ENCODE results near the gene SSC5D.

GRCh38 chr19:55461974-55462626 lies 26.1 kb upstream of the SSC5D start:
- TF ChIP-seq, protein P1, sequence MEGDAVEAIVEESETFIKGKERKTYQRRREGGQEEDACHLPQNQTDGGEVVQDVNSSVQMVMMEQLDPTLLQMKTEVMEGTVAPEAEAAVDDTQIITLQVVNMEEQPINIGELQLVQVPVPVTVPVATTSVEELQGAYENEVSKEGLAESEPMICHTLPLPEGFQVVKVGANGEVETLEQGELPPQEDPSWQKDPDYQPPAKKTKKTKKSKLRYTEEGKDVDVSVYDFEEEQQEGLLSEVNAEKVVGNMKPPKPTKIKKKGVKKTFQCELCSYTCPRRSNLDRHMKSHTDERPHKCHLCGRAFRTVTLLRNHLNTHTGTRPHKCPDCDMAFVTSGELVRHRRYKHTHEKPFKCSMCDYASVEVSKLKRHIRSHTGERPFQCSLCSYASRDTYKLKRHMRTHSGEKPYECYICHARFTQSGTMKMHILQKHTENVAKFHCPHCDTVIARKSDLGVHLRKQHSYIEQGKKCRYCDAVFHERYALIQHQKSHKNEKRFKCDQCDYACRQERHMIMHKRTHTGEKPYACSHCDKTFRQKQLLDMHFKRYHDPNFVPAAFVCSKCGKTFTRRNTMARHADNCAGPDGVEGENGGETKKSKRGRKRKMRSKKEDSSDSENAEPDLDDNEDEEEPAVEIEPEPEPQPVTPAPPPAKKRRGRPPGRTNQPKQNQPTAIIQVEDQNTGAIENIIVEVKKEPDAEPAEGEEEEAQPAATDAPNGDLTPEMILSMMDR (IDR thresholded peaks at IDR 0.05) = no peak
- peak in 1 of 2 donors; percentile 18 for TF ChIP-seq POLR2A (IDR thresholded peaks at IDR 0.05)
